GM12878 (cell line): ENCODE results near the gene HAND1. TPM values are rescaled to one million over a fixed set of nuclear protein-coding genes. Genes with fewer than 3 reads are reported as not detected.

Experiments used
- BCL11A ChIP-seq: IDR thresholded peaks from 2 replicates; pipeline ENCODE4 v1.6.1; 2011; ENCODE audit warnings: low read depth, low read length
- BMI1 ChIP-seq: fragments of 450-650 bp; IDR thresholded peaks from 2 replicates; pipeline ENCODE4 v1.6.1; 2016; ENCODE audit warnings: mild to moderate bottlenecking, moderate library complexity, borderline replicate concordance
- BRCA1 ChIP-seq: IDR thresholded peaks from 2 replicates; pipeline ENCODE4 v1.6.1; 2011; ENCODE audit warnings: low read depth, low read length, improper control_type of control experiment
- CBFB ChIP-seq: IDR thresholded peaks from 2 replicates; pipeline ENCODE4 v1.6.1; 2016; ENCODE audit warnings: antibody characterized with exemption, low read depth
- CHD4 ChIP-seq: fragments of 200-600 bp; sonication (generic); IDR thresholded peaks from 2 replicates; pipeline ENCODE4 v1.6.1; 2016; ENCODE audit warnings: mild to moderate bottlenecking
- CREB1 ChIP-seq: IDR thresholded peaks from 2 replicates; pipeline ENCODE4 v1.6.1; 2012; ENCODE audit warnings: low read depth, mild to moderate bottlenecking, inconsistent platforms
- CREM ChIP-seq: IDR thresholded peaks from 2 replicates; pipeline ENCODE4 v1.6.1; 2014; ENCODE audit warnings: antibody characterized with exemption, low read depth
- CTCF ChIP-seq, 3 experiments: IDR thresholded peaks in 2 of 3; conservative IDR thresholded peaks in 1 of 3; 2 replicates each; pipeline ENCODE4 v1.5.1; 2011; ENCODE audit warnings: low read depth in 3 of 3, low read length in 3 of 3, mild to moderate bottlenecking in 3 of 3, control low read depth in 2 of 3, moderate library complexity in 2 of 3, inconsistent platforms in 1 of 3, mixed read lengths in 1 of 3; ENCODE audit not compliant: control insufficient read depth in 2 of 3, insufficient read depth in 1 of 3; ENCODE audit errors: extremely low read depth in 1 of 3
- E2F8 ChIP-seq: fragments of 450-650 bp; IDR thresholded peaks from 2 replicates; pipeline ENCODE4 v1.6.1; 2018; ENCODE audit warnings: mild to moderate bottlenecking, low read depth, moderate library complexity; ENCODE audit not compliant: partially characterized antibody
- EED ChIP-seq: sonication (generic); IDR thresholded peaks from 2 replicates; pipeline ENCODE4 v1.6.1; 2016; ENCODE audit warnings: antibody characterized with exemption, low read depth
- GATAD2B ChIP-seq: fragments of 450-650 bp; conservative IDR thresholded peaks from 2 replicates; pipeline ENCODE4 v1.6.1; 2017; ENCODE audit warnings: low read depth, mild to moderate bottlenecking, moderate library complexity
- IKZF1 ChIP-seq: fragments of 450-650 bp; conservative IDR thresholded peaks from 2 replicates; pipeline ENCODE4 v1.6.1; 2017; ENCODE audit warnings: antibody characterized with exemption, mild to moderate bottlenecking
- JUNB ChIP-seq: IDR thresholded peaks from 2 replicates; pipeline ENCODE4 v1.6.1; 2016; ENCODE audit warnings: antibody characterized with exemption, mild to moderate bottlenecking
- MEF2A ChIP-seq: IDR thresholded peaks from 2 replicates; pipeline ENCODE4 v1.6.1; 2011; ENCODE audit warnings: low read depth, mild to moderate bottlenecking, low read length, moderate library complexity; ENCODE audit not compliant: insufficient read depth
- NFXL1 ChIP-seq: fragments of 450-650 bp; IDR thresholded peaks from 2 replicates; pipeline ENCODE4 v1.6.1; 2017; ENCODE audit warnings: antibody characterized with exemption, mild to moderate bottlenecking, borderline replicate concordance
- PAX8 ChIP-seq: fragments of 450-650 bp; IDR thresholded peaks from 2 replicates; pipeline ENCODE4 v1.6.1; 2017; ENCODE audit warnings: mild to moderate bottlenecking, moderate library complexity
- PML ChIP-seq: IDR thresholded peaks from 2 replicates; pipeline ENCODE4 v1.6.1; 2012; ENCODE audit warnings: low read length, inconsistent platforms
- POLR2AphosphoS2 ChIP-seq: IDR thresholded peaks from 2 replicates; pipeline ENCODE4 v1.6.1; 2011; ENCODE audit warnings: low read depth, mild to moderate bottlenecking, low read length, improper control_type of control experiment, moderate library complexity
- RELB ChIP-seq: fragments of 450-650 bp; IDR thresholded peaks from 2 replicates; pipeline ENCODE4 v1.6.1; 2017; ENCODE audit warnings: low read depth, mild to moderate bottlenecking, moderate library complexity
- SIN3A ChIP-seq: IDR thresholded peaks from 2 replicates; pipeline ENCODE4 v1.6.1; 2012; ENCODE audit warnings: low read depth, low read length, improper control_type of control experiment
- SKIL ChIP-seq: fragments of 450-650 bp; IDR thresholded peaks from 2 replicates; pipeline ENCODE4 v1.6.1; 2017; ENCODE audit warnings: mild to moderate bottlenecking, low read depth, inconsistent platforms; ENCODE audit not compliant: poor library complexity, severe bottlenecking
- SMAD1 ChIP-seq: fragments of 450-650 bp; IDR thresholded peaks from 2 replicates; pipeline ENCODE4 v1.6.1; 2018; ENCODE audit warnings: mild to moderate bottlenecking, low read depth; ENCODE audit not compliant: partially characterized antibody
- TAF1 ChIP-seq: IDR thresholded peaks from 2 replicates; pipeline ENCODE4 v1.6.1; 2011; ENCODE audit warnings: mild to moderate bottlenecking, low read depth, low read length, borderline replicate concordance
- TCF7 ChIP-seq: IDR thresholded peaks from 2 replicates; pipeline ENCODE4 v1.6.1; 2014; ENCODE audit warnings: antibody characterized with exemption, borderline replicate concordance
- ZNF24 ChIP-seq: fragments of 450-650 bp; IDR thresholded peaks from 2 replicates; pipeline ENCODE4 v1.6.1; 2017; ENCODE audit warnings: antibody characterized with exemption, mild to moderate bottlenecking
- polyA plus RNA-seq, 11 experiments: library from polyadenylated mRNA; depleted of rRNA in 4 of 11; unstranded in 6 of 11; stranded (reverse) in 5 of 11; fragments of >200 nt; fragmentation: Nextera tagmentation in 4 of 11; fragmentation: Illumina TruSeq in 1 of 11; extraction: Ambion mirVana in 4 of 11; extraction: Trizol in 1 of 11; gene quantifications; 1 replicate in 1 of 11; 2 replicates in 10 of 11; pipeline versions ENCODE4 v1.2.1 to v1.2.3, GENCODE V29; 2011 to 2016; ENCODE audit warnings: inconsistent platforms in 2 of 11, missing spikeins in 2 of 11, low read depth in 1 of 11
- total RNA-seq, 4 experiments: library from RNA; depleted of rRNA in 3 of 4; stranded (reverse); fragments of >200 nt in 3 of 4; fragmentation: Illumina TruSeq in 1 of 4; extraction: Trizol in 1 of 4; gene quantifications; 2 replicates each; pipeline versions ENCODE4 v1.2.1 to v1.2.3, GENCODE V29; 2013 to 2021

HAND1 gene
- total and polyA plus RNA-seq, 10 of the 15 experiments (the other 5 are each of a cell fraction or from before 2014, with no cell fraction given): 0.06 to 0.41 (median 0.27) TPM; not detected in 4

GRCh38 chr5:154487541-154487940, 9.5 kb upstream of the HAND1 start (continued):
- TF ChIP-seq PAX8 (no peak), JUNB (peak; percentile 93), EED (peak; percentile 90), TCF7 (0 out of 2 replicates have a peak, but pooled peaks have one; percentile 14), CREM (peak; percentile 82), RELB (peak; percentile 68), SIN3A (no peak), IKZF1 (peak; percentile 69), SMAD1 (no peak), MEF2A (0 out of 2 replicates have a peak, but pooled peaks have one; percentile 18), CTCF (IDR thresholded peaks at IDR 0.05 in 2 of 3, conservative IDR thresholded peaks at IDR 0.05 in 1 of 3; ENCODE audit: control insufficient read depth in 2 of 3, extremely low read depth in 1 of 3, insufficient read depth in 1 of 3, low read depth in 3 of 3, low read length in 3 of 3) (no peak), POLR2AphosphoS2 (no peak), BRCA1 (no peak), TAF1 (no peak), SKIL (peak; percentile 66), NFXL1 (no peak), CBFB (0 out of 2 replicates have a peak, but pooled peaks have one; percentile 40), ZNF24 (no peak), CREB1 (0 out of 2 replicates have a peak, but pooled peaks have one; percentile 35), E2F8 (no peak), BMI1 (peak; percentile 62; the same call in 1 of the 2 replicates), PML (peak; percentile 45; the same call in 1 of the 2 replicates), CHD4 (no peak), GATAD2B (peak; percentile 70; the same call in 1 of the 2 replicates), BCL11A (peak; percentile 82)
